ENCODE data around the gene SLC66A3.

DNA sequence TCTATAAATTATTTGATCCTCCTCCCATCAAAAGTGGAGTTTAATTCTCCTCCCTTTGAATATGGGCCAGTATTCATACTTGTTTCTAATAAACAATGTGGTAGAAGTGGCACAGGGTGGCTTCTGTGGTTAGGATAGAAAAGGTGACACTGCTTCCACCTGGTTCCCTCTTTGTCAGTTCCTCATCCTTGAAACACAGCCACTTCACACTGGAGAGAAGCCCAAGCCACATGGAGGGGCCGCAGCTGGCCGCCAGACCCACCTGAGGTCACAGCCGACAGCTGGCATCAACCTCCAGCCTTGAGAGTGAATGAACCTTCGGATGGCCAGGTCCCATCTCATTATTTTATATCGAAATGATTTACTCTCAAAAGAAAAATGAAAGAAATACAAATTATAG, 27.5 kb upstream of the SLC66A3 start:
- no peak for TF ChIP-seq EZH2phosphoT487 (IDR thresholded peaks at IDR 0.05; ENCODE audit: borderline replicate concordance)
- TF ChIP-seq, protein P1, sequence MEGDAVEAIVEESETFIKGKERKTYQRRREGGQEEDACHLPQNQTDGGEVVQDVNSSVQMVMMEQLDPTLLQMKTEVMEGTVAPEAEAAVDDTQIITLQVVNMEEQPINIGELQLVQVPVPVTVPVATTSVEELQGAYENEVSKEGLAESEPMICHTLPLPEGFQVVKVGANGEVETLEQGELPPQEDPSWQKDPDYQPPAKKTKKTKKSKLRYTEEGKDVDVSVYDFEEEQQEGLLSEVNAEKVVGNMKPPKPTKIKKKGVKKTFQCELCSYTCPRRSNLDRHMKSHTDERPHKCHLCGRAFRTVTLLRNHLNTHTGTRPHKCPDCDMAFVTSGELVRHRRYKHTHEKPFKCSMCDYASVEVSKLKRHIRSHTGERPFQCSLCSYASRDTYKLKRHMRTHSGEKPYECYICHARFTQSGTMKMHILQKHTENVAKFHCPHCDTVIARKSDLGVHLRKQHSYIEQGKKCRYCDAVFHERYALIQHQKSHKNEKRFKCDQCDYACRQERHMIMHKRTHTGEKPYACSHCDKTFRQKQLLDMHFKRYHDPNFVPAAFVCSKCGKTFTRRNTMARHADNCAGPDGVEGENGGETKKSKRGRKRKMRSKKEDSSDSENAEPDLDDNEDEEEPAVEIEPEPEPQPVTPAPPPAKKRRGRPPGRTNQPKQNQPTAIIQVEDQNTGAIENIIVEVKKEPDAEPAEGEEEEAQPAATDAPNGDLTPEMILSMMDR (conservative IDR thresholded peaks at IDR 0.05; ENCODE audit: low read length): no peak
